ENCODE data around the gene PLXNA4. TPM values are rescaled to one million over a fixed set of nuclear protein-coding genes. Genes with fewer than 3 reads are reported as not detected.

Gene PLXNA4
- total and polyA plus RNA-seq, 2 donors (not counting 1 experiment from before 2014, with no cell fraction given) = not detected

GRCh38 chr7:132434041-132434440 is 142.2 kb downstream of the PLXNA4 start:
- H3K27me3 Mint-ChIP-seq = peaks cover 16% of the 10 kb centered on the region

GRCh38 chr7:132433301-132433700 is 143.0 kb downstream of the PLXNA4 start:
- no peak overlapping the region for H2AFZ ChIP-seq (ENCODE audit: insufficient read depth, low read depth, low read length, poor library complexity, severe bottlenecking)
- H3K9me3 Mint-ChIP-seq (ENCODE audit: insufficient read depth) = no peaks in the 10 kb centered on the region
- no peak overlapping the region for H3K27ac ChIP-seq (ENCODE audit: low read length in 2 of 2)
- DNase-seq (no peak), ATAC-seq (ENCODE audit: low read depth) (no peak)
- ChIA-PET CTCF (no interaction called here), POLR2A (no interaction called here)
- H3K9me3 ChIP-seq (ENCODE audit: control extremely low read depth in 1 of 3, control insufficient read depth in 2 of 3, insufficient read depth in 1 of 3, low read length in 2 of 3) = peaks cover 0 to 8% (median 0%) of the 10 kb centered on the region in 3 donors
- WGBS (ENCODE audit: insufficient coverage) = 0% methylated on average over 2 of the region's 2 CpGs
- H3K4me1 Mint-ChIP-seq = no peaks in the 10 kb centered on the region
- H4K20me1 ChIP-seq (ENCODE audit: control insufficient read depth, insufficient read depth, low read length, poor library complexity, severe bottlenecking) = no peaks in the 10 kb centered on the region
- H3K4me1 ChIP-seq (ENCODE audit: control insufficient read depth in 2 of 2, insufficient read depth in 2 of 2, low read length in 2 of 2) = no peaks in the 10 kb centered on the region
- H3K4me3 Mint-ChIP-seq = no peak overlapping the region
- TF ChIP-seq CTCF (IDR thresholded peaks at IDR 0.05) (no peak), EZH2 (IDR thresholded peaks at IDR 0.05; ENCODE audit: borderline replicate concordance, insufficient read depth, low read depth, low read length, poor library complexity, severe bottlenecking) (no peak)
- intact Hi-C loops (cut with micrococcal nuclease) = no loop called here
- H3K4me2 ChIP-seq (replicated peaks; ENCODE audit: low read depth, low read length, poor library complexity, severe bottlenecking) = no peak overlapping the region
- no peaks in the 10 kb centered on the region for H3K79me2 ChIP-seq (ENCODE audit: control insufficient read depth, insufficient read depth, low read length)
- H3K27ac Mint-ChIP-seq = no peak overlapping the region
- no peak overlapping the region for H3K9ac ChIP-seq (ENCODE audit: low read length)
- peaks cover 0 to 4% (median 0%) of the 10 kb centered on the region in 4 experiments for H3K27me3 ChIP-seq (replicated peaks in 1 of 4; ENCODE audit: control extremely low read depth in 1 of 4, control insufficient read depth in 3 of 4, insufficient read depth in 4 of 4, low read length in 3 of 4)
- no peaks in the 10 kb centered on the region for H3K36me3 ChIP-seq (replicated peaks in 1 of 2; ENCODE audit: control extremely low read depth in 1 of 2, control insufficient read depth in 1 of 2, extremely low read depth in 1 of 2, insufficient read depth in 2 of 2, low read length in 1 of 2)
- H3K4me3 ChIP-seq (ENCODE audit: control extremely low read depth in 1 of 5, extremely low read depth in 1 of 5, insufficient read depth in 1 of 5, low read depth in 2 of 5, low read length in 4 of 5) = no peak overlapping the region
- H3K27me3 Mint-ChIP-seq = peaks cover 16% of the 10 kb centered on the region

More at GRCh38 chr7:132434041-132434440, 142.2 kb downstream of the PLXNA4 start:
- no peaks in the 10 kb centered on the region for H3K4me1 ChIP-seq (ENCODE audit: control insufficient read depth in 2 of 2, insufficient read depth in 2 of 2, low read length in 2 of 2)
- H3K27me3 ChIP-seq (replicated peaks in 1 of 4; ENCODE audit: control extremely low read depth in 1 of 4, control insufficient read depth in 3 of 4, insufficient read depth in 4 of 4, low read length in 3 of 4) = peaks cover 0 to 4% (median 0%) of the 10 kb centered on the region in 4 experiments
- ATAC-seq (ENCODE audit: low read depth) (no peak), DNase-seq (no peak)
- H2AFZ ChIP-seq (ENCODE audit: insufficient read depth, low read depth, low read length, poor library complexity, severe bottlenecking) = no peak overlapping the region
- no peaks in the 10 kb centered on the region for H3K36me3 ChIP-seq (replicated peaks in 1 of 2; ENCODE audit: control extremely low read depth in 1 of 2, control insufficient read depth in 1 of 2, extremely low read depth in 1 of 2, insufficient read depth in 2 of 2, low read length in 1 of 2)
- Mint-ChIP-seq H3K4me3 (no peak overlapping the region), H3K27ac (no peak overlapping the region), H3K9me3 (ENCODE audit: insufficient read depth) (no peaks in the 10 kb centered on the region), H3K4me1 (no peaks in the 10 kb centered on the region)
- no peaks in the 10 kb centered on the region for H3K79me2 ChIP-seq (ENCODE audit: control insufficient read depth, insufficient read depth, low read length)
- WGBS (ENCODE audit: insufficient coverage) = 97% methylated on average over 7 of the region's 7 CpGs
- H4K20me1 ChIP-seq (ENCODE audit: control insufficient read depth, insufficient read depth, low read length, poor library complexity, severe bottlenecking) = no peaks in the 10 kb centered on the region
- intact Hi-C loops (cut with micrococcal nuclease) = no loop called here
- H3K4me2 ChIP-seq (replicated peaks; ENCODE audit: low read depth, low read length, poor library complexity, severe bottlenecking) = no peak overlapping the region
- no peak overlapping the region for H3K9ac ChIP-seq (ENCODE audit: low read length)
- H3K9me3 ChIP-seq (ENCODE audit: control extremely low read depth in 1 of 3, control insufficient read depth in 2 of 3, insufficient read depth in 1 of 3, low read length in 2 of 3) = peaks cover 0 to 8% (median 0%) of the 10 kb centered on the region in 3 donors
- ChIA-PET POLR2A (no interaction called here), CTCF (no interaction called here)
- H3K27ac ChIP-seq (ENCODE audit: low read length in 2 of 2) = no peak overlapping the region
- H3K4me3 ChIP-seq (ENCODE audit: control extremely low read depth in 1 of 5, extremely low read depth in 1 of 5, insufficient read depth in 1 of 5, low read depth in 2 of 5, low read length in 4 of 5) = no peak overlapping the region
- TF ChIP-seq EZH2 (IDR thresholded peaks at IDR 0.05; ENCODE audit: borderline replicate concordance, insufficient read depth, low read depth, low read length, poor library complexity, severe bottlenecking) (no peak), CTCF (IDR thresholded peaks at IDR 0.05) (no peak)

All from B cell (primary cell).